Measurements from ENCODE around the gene NUP50.

Gene NUP50, protein sequence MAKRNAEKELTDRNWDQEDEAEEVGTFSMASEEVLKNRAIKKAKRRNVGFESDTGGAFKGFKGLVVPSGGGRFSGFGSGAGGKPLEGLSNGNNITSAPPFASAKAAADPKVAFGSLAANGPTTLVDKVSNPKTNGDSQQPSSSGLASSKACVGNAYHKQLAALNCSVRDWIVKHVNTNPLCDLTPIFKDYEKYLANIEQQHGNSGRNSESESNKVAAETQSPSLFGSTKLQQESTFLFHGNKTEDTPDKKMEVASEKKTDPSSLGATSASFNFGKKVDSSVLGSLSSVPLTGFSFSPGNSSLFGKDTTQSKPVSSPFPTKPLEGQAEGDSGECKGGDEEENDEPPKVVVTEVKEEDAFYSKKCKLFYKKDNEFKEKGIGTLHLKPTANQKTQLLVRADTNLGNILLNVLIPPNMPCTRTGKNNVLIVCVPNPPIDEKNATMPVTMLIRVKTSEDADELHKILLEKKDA

DNA sequence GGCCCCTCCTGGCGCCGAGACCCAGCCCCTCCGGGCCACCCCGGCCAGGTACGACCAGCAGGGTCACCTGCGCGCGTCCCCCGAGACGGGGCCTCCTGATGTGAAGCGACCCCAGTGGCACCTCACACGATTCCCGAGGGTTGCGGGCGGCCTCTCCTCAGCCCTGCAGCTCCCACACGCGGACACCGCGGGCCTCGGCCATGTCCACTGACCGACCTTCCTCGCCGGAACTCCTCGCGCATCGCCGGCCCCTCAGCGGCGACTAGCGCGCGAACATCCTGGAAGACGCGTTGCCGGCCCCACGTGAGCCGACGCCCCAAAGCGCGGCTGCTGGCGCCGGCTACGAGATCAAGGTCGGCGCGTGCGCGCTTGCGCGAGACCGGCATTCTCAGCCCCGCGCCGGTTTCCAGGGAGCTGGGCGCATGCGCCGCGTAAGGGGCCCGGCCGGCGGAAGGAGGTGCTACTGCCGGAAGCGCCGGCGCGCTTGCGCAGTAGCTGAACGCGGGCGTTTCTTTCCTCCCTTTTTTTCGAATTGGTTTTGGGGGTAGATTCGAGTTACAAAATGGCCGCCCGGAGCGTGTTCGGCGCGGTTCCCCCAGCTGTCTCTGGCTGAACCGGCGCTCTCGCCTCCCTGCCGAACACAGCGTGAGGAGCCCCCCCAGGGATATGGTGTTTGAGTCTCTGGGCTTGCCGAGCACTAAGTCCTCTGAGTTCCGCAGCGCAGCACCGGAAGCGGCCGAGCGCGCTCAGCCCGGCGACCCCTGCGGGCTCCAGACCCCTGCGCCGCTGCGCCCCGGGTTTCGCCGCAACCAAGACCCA lies at the start of gene NUP50:
TSS of gene NUP50 (plus strand) at position 475 of the 819 bp plus-strand sequence. CDS start 4,253 bp downstream, outside the sequence.
- DNase-seq (ENCODE audit: low read depth in 2 of 2): peak; percentile 94 to 95

DNA sequence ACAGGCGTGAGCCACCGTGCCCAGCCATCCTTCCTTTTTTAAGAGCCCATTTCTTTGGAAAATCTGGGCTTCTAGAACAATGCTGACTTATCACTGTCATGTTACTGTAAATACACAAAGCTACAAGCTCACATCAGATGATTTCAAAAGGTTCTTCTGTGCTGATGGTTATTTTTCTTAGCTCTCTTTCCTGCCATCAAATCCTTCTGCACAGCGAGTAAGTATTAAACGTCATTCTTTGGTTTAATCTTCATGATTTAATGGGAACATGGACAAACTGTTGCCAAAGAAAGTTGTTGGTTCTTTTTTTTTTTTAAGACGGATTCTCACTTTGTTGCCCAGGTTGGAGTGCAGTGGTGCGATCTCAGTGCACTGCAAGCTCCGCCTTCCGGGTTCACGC lies 43.3 kb upstream of the NUP50 start:
- no peak for DNase-seq (ENCODE audit: low read depth in 2 of 2)

DNA sequence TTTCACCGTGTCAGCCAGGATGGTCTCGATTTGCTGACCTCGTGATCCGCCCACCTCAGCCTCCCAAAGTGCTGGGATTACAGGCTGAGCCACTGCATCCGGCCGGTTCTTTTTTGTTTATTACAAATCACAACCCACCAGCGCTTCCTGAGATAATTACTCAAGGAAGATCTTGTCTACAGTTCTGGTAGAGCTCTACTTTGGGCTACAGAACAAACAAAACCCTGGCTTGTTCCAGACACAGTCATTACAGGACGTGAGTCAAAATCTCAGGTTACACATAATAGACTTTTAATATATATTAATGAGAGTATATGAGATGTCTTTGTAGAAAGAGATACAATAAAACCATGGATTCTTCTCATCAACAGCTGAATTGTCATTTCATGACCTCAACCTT lies 42.8 kb upstream of the NUP50 start:
- no peak for DNase-seq (ENCODE audit: low read depth in 2 of 2)

DNA sequence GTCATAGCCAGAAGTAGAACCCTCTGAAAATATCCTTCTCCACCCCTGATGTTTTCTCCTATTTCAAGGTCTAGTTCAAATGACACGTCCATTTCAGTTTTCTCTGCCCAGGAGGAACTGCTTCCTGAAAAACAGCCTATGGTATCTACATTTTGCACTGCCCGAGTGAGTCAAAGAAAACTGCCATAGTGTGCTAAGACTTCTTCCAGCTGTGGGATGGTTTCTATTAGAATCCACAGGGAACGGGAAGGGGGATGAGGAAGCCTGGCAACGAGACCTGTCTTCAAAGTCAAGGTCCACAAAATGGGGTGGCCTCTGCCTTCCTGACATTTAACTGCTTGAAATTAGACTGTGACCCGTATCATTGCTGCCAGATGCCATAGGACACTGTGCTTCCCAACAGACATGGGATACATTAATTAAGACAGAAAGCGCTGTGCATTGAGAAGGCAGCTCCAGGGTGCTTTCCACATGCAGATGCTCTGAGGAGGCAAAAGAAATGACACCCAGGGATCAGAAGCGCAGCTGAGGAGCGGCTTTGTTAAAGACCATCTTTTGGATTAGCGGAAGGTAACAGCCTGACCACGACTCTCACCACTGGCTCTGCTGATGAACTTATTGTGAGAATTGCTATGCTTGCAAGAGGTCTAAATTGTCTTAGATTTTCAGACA lies 39.4 kb upstream of the NUP50 start:
- DNase-seq (ENCODE audit: low read depth in 2 of 2): no peak

DNA sequence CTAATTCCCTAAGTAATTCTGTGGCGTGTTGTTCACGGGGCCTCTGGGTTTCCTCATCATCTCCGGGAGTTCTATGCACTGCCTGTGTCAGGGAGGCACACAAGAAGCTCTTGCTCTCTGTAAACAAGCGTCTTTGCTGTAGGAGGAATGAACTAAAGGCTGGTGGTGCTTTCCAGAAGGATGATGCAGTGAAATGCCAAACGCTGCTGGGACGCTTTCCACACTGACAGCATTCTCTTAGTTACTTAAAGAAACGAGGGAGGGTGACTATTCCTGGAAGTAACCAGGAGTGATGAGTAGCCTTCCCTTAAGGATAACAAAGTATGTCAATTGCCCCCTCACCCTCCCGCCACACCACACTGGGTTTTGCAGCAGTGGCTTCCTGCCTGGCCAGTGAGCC lies 38.5 kb upstream of the NUP50 start:
- no peak for DNase-seq (ENCODE audit: low read depth in 2 of 2)

DNA sequence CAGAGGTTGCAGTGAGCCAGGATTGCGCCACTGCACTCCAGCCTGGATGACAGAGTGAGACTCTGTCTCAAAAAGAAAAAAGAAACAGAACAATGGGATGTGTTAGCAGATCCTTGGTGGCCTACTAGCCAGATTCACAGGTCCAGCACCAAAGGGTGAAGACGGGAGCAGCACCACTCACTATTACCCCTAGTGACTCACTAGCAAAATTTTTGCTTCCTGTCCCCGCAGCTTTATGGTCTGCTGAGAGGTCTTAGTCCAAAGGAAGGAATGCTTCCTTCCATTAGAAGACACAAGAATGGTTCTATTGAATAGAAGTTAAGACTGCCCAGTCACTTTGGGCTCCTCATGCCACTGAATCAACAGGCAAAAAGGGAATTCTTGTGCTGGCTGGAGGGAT lies 35.9 kb upstream of the NUP50 start:
- no peak for DNase-seq (ENCODE audit: low read depth in 2 of 2)

DNA sequence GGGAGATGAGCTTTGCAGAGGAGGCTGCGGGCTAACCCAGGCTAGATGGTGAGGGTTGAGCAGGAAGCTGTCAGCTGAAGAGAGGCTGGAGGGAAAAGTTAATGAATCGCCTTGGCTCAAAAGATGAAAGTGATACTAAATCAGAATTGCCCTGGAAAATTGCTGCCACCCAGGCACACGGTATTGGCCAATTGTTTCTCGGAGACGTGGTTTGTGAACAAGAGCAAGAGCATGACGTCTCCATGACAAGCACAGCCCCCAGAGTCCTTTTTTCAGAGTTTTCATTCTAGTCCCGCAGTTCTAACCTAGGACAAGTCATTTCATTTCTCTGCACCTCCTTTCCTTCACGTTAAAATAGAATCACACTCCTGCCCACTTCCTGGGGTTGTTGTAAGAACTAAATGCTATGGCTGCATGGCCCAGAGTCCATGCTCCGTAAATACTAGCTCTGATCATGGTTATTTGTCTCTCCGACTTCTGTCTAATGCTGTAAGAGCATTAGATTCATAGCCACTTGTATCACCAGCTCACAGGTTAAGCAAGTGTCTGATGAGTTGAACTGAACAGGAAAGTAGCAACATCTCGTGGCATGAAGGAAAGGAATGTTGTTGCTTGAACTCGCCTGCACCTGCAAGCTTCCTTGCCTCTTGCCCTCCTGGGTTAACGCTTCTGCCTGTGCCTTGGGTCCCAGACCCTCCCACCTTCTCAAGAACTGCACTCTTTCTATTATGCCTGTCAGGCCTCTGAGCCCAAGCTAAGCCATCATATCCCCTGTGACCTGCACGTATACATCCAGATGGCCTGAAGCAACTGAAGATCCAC lies 33.8 kb upstream of the NUP50 start:
- no peak for DNase-seq (ENCODE audit: low read depth in 2 of 2)

DNA sequence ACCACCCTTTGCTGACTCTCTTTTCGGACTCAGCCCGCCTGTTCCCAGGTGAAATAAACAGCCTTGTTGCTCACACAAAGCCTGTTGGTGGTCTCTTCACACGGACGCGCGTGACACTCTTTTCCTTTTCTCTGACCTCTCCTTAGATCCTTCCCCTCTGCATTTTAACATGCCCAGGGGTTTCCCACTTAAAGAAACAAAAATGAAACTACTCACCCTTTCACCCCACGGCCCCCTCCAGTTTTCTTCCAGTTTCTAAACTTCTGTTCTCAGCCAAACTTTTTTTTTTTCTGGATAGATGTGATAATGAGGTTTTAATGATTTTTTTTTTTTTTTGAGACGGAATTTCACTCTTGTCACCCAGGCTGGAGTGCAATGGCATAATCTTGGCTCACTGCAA lies 32.8 kb upstream of the NUP50 start:
- no peak for DNase-seq (ENCODE audit: low read depth in 2 of 2)

DNA sequence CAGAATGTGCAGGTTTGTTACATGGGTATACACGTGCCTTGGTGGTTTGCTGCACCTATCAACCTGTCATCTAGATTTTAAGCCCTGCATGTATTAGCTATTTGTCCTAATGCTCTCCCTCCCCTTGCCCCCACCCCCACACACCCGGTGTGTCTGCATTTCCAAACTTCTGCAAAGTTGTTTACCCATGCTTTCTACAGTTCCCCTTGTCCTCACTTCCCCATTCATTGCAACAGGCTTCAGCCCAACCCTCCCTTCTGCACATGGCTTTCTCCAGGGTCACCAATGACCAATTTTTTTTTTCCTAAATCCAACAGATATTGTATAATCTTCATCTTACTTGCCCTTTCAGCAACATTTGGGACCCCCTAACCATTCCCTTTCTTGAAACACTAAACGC lies 32.0 kb upstream of the NUP50 start:
- DNase-seq (ENCODE audit: low read depth in 2 of 2): no peak

DNA sequence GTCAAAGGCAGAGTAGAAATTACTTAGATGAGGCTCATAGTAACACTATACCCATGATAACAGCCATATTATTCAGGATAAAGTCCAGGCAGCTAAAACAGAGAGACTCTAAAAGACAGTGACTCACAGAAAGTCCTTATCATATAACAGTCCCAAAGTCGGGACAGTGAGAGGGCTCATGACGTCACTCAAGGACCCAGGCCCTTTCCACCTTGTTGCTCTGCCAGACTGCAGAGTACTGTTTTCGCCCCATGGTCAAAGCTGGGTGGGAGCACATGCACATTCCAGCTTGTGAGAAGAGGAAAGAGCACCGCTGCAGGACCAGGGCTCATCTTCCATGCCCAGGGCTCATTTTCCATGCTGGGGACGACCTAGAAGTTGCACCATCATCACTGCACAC lies 29.4 kb upstream of the NUP50 start:
- no peak for DNase-seq (ENCODE audit: low read depth in 2 of 2)

DNA sequence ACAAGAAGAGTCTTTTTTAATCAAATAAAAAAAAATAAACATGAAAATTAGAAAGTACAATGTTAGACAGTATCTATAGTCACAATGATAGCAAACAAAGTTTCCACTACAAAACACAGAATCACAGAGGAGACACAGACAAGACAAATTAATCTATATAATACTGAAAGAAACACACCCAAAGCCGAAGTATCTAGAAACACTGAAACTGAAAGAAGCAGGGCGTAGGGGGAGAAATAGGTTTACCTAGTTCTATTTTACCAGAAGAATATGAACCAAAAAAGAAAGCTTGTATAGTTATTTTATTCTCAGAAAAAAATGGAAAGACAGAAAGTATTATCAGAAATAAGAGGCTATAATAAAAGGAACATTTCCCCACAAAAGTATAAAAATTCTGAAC lies 27.1 kb upstream of the NUP50 start:
- DNase-seq (ENCODE audit: low read depth in 2 of 2): no peak

DNA sequence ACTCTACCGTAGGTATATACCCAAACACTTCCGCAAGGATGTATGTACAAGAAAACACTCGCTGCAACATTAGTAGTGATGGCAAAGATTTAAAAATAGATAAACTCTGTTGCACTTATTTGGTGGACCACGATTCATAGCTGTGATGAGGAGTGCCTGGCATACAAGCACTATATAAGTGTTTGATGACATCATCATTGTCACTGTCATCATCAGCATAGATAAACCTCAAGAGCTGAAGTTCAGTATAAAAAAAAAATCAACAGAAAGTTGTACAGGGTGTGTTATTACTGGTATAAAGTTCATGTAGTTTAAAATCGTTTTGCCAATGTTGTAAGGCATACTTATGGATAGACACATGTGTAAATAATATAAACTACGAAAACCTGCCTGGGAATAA lies 24.0 kb upstream of the NUP50 start:
- DNase-seq (ENCODE audit: low read depth in 2 of 2): no peak

DNA sequence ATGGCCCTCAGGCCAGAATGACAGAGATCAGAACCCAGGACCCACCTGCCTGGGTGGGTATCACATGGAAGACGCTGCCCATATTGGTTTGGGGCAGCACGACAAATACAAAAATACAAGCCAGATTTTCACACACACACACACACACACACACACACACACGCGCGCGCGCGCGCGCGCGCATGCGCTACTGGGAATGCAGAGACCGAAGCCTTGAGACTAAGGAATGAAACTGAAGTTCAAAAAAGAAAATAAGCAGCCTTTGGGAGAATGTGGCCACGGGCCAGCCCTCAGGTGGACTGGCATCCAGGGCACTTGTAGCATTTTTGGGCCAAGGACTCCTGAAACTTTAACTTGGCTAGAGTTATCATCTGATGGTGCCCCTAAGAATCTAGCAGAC lies 21.3 kb upstream of the NUP50 start:
- no peak for DNase-seq (ENCODE audit: low read depth in 2 of 2)

DNA sequence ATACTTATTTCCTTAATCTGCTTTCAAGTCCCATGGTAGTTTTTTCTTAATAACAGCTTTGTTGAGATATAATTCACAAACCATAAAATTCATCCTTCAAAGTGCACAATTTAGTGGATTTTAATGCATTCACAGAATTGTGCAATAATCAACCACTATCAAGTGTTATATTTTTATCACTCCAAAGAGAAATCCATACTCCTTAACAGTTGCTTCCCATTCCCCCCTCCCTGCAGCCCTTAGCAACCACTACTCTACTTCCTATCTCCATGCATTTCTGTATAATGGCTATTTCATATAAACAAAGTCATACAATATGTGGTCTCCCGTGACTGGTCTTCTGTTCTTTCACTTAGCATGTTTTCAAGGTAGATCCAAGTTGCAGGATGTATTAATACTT lies 18.8 kb upstream of the NUP50 start:
- no peak for DNase-seq (ENCODE audit: low read depth in 2 of 2)

DNA sequence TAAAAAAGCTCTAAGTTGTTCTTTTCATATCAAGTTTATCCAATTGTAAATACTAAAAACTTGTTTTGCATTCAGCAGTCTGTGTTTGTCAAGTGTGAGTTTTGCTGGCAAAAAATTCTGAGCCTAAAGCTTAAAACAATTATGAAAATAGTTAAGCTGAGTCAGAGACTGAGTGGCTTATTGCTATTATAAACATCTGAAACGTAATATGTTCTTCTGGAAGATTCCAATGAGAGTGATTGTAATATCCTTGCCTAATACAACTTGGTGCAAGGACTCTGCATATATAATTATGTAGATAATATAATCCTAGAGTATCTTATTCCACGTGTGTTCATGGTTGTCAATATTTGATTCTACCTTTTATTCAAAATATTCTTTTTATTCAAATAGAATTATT lies 14.1 kb upstream of the NUP50 start:
- no peak for DNase-seq (ENCODE audit: low read depth in 2 of 2)

DNA sequence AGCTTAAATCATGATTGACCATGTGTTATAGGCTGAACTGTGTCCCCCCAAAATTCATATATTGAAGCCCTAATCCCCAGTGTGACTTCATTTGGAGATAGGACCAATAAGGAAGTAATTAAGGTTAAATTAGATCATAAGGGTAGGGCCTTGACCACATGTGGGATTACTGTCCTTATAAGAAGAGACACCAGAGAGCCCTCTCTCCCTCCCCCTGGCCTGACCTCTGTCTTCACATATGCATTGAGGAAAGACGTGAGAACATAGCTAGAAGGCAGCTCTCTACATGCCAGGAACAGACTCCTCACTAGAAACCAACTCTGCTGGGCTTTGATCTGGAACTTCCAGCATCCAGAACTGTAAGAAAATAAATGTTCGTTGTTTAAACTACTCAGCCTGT lies 13.6 kb upstream of the NUP50 start:
- no peak for DNase-seq (ENCODE audit: low read depth in 2 of 2)

DNA sequence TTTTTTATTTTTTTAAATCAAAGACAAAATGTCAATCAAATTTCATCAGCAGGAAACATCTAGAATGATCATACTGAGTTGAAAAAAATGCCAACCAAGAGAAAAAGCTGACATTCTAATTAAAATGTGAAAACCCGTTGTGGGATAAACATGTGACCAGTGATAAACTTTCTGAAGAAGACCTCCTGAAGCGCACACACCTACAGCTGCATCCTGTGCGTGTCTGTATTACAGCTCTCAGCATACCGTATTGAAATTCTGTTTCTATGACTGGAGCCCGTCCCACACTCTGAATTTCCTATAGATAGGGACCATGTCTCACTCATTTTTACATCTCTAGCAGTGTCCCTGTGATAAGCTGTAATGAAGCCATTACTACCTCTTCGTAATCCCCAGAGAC lies 12.2 kb upstream of the NUP50 start:
- DNase-seq (ENCODE audit: low read depth in 2 of 2): no peak

DNA sequence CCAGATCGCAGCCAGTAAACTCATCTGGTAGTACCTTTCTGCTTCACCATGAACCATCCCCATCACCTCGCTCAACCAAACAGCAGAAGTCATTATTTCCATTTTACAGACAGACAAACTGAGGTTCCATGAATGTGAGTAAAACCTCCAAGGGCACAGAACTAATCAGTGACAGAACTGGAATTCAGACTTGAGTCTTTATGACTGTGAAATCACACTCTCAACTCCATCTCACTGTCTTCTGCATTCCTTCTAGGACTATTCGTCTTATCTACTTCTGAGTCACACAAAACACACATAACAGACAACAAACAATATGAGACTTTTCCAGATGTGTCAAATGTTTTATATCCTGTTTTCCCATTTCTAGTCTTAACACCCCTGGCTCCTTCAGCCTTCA lies 9.3 kb upstream of the NUP50 start:
- DNase-seq (ENCODE audit: low read depth in 2 of 2): no peak

DNA sequence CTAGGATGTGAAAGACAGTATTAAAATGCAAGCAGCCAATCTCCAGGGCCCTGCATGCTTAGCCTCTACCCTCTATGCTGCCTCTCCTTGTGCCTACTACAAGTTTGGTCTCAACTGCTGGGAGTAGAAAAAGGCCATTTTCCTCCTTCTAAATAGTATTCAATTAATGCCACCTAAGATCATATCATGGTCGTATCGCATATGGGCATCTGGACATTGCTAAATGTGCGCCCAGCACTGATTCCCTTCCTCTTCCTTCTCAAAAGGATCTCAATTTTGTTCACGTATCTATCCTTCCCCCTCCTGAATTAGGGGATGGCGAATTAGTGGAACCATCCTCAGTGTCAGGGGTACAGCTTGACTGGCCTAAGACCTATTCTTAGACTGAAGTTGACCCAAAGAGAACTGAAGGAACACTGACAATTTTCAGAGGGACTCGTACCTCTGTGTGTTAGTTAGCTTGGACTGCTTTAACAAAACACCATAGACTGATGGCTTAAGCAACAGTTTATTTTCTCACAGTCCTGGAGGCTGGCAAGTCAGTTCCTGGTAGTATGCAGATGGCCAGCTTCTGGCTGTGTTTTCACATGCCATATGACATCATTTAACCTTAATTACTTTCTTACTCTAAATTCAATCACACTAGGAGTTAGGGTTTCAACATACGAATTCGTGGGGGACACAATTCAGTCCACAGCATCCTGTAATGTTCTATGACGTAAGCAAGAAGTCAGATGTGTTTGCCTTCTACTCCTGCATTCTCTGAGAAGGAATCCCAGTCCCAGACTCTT lies 8.5 kb upstream of the NUP50 start:
- DNase-seq (ENCODE audit: low read depth in 2 of 2): no peak

DNA sequence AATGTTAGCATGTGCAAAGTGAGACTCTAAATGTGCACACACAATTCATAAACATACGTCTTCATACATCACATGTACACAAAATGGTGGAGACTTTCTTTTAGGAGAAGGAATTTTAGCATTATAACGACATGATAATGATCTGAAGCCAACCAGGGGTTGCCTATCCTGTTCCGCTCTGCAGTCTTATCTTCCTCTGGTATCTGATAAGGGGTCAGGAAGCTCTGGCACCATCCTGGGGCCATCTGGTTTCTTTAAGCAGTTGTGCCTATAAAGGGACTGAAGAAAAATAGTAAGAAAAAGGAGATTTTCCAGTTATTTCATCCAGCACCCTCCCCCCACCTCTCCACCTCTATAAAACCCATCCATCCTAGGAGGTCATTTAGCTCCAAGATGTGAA lies 5.8 kb upstream of the NUP50 start:
- no peak for DNase-seq (ENCODE audit: low read depth in 2 of 2)
